Ectodermal cell (in vitro differentiated cells): Measurements from ENCODE around the gene CFAP90.

Experiments
- H3K27ac ChIP-seq: 2 replicates; pipeline ENCODE4 v1.7.0; 2013; ENCODE audit warnings: mild to moderate bottlenecking, low read depth, low read length; ENCODE audit not compliant: insufficient read depth, poor library complexity, severe bottlenecking
- H3K27me3 ChIP-seq: 2 replicates; pipeline ENCODE4 v1.7.0; 2013; ENCODE audit warnings: mild to moderate bottlenecking, low read length; ENCODE audit not compliant: insufficient read depth, control insufficient read depth, poor library complexity, severe bottlenecking
- H3K36me3 ChIP-seq: one replicate; pipeline ENCODE4 v1.7.0; 2013; ENCODE audit warnings: low read length; ENCODE audit not compliant: control insufficient read depth, insufficient read depth
- H3K4me1 ChIP-seq: one replicate; pipeline ENCODE4 v1.7.0; 2013; ENCODE audit warnings: low read length; ENCODE audit not compliant: control insufficient read depth, insufficient read depth
- H3K4me3 ChIP-seq: 2 replicates; pipeline ENCODE4 v1.7.0; 2013; ENCODE audit warnings: low read depth, low read length, control low read depth; ENCODE audit not compliant: insufficient read depth
- H3K9me3 ChIP-seq: 2 replicates; pipeline ENCODE4 v1.7.0; 2013; ENCODE audit warnings: mild to moderate bottlenecking, low read length, moderate library complexity; ENCODE audit not compliant: control insufficient read depth
- WGBS, 2 experiments: methylation state at CpG; one replicate each; pipeline ENCODE4 v1.1.7; 2013; ENCODE audit warnings: missing lambda C conversion rate in 2 of 2; 5-methylcytosine and 5-hydroxymethylcytosine counted together

Gene CFAP90

GRCh38 chr5:7851617-7852289 lies 820 bp upstream of the CFAP90 start:
- WGBS, 2 experiments: 92% methylated on average over 8 of the region's 8 CpGs
- H3K36me3 ChIP-seq: no peaks in the 10 kb centered on the region

DNA sequence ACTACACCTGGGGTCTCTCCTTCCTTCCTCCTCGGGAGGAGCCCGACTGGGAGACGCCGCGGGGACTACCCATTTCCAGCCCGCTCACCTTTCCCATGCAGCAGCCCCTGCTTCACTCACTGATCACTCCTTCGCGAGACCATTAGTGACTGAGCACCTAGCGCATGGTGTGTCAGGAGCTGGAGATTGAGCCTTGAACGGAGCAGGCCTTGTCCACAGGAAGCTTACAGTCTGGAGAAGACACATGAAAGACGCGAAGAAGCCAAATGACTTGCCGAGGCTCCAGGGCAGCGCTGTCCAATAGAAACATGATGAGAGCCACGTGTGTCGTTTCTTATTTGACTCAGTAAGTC lies 283 bp upstream of the CFAP90 start:
- no peak overlapping the region for H3K27ac ChIP-seq
- no peaks in the 10 kb centered on the region for H3K4me1 ChIP-seq
- peak overlapping the region; percentile 64 for H3K4me3 ChIP-seq
- H3K36me3 ChIP-seq: no peaks in the 10 kb centered on the region
- H3K27me3 ChIP-seq: peaks cover 20% of the 10 kb centered on the region
- 55 to 57% methylated on average over 16 of the region's 16 CpGs for WGBS, 2 experiments
- H3K9me3 ChIP-seq: no peaks in the 10 kb centered on the region

More at GRCh38 chr5:7851617-7852289, 820 bp upstream of the CFAP90 start:
- Histone ChIP-seq H3K27ac (no peak overlapping the region), H3K4me3 (no peak overlapping the region), H3K4me1 (no peaks in the 10 kb centered on the region), H3K9me3 (no peaks in the 10 kb centered on the region), H3K27me3 (peaks cover 20% of the 10 kb centered on the region)

GRCh38 chr5:7849681-7850394 lies 1.1 kb downstream of the CFAP90 start:
- 1% methylated on average over 44 of the region's 44 CpGs for WGBS, 2 experiments
- Histone ChIP-seq H3K27me3 (peaks cover 20% of the 10 kb centered on the region), H3K9me3 (no peaks in the 10 kb centered on the region), H3K4me3 (peak overlapping the region; percentile 64), H3K36me3 (no peaks in the 10 kb centered on the region), H3K4me1 (no peaks in the 10 kb centered on the region), H3K27ac (no peak overlapping the region)

- WGBS, 2 experiments: 86 to 90% methylated on average over 2 of the region's 2 CpGs
- Histone ChIP-seq H3K27me3 (peaks cover 20% of the 10 kb centered on the region), H3K4me1 (no peaks in the 10 kb centered on the region), H3K9me3 (no peaks in the 10 kb centered on the region), H3K36me3 (no peaks in the 10 kb centered on the region), H3K4me3 (no peak overlapping the region), H3K27ac (no peak overlapping the region)
Measured at GRCh38 chr5:7848296-7848695, 2.6 kb downstream of the CFAP90 start.

GRCh38 chr5:7846327-7846726 lies 4.6 kb downstream of the CFAP90 start:
- no peaks in the 10 kb centered on the region for H3K36me3 ChIP-seq
- 77 to 87% methylated on average over 3 to 5 of the region's 5 CpGs for WGBS, 2 experiments
- peaks cover 20% of the 10 kb centered on the region for H3K27me3 ChIP-seq
- H3K27ac ChIP-seq: no peak overlapping the region
- no peaks in the 10 kb centered on the region for H3K4me1 ChIP-seq
- no peak overlapping the region for H3K4me3 ChIP-seq
- no peaks in the 10 kb centered on the region for H3K9me3 ChIP-seq

DNA sequence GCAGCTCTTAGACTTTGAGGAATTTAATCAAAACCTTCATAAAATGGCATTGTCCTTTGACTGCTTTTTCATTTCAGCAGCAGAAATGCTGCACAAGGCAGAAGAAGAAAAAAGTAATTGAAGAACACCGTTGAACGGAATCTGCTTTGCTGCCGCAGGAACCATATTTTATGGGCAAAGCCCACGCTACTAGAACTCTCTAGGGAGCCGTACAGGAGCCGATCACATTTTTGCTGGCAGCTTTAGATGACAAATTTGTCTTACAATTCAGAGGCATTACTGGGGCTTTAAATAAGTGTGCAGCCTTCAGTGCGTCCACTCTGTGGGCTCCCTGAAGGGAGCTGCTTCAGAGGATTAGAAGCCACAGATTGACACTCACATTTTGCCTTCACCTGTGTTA lies 5.4 kb downstream of the CFAP90 start:
- WGBS, 2 experiments: 93% methylated on average over 7 of the region's 7 CpGs
- Histone ChIP-seq H3K4me3 (no peak overlapping the region), H3K9me3 (no peaks in the 10 kb centered on the region), H3K27ac (no peak overlapping the region), H3K36me3 (no peaks in the 10 kb centered on the region), H3K4me1 (no peaks in the 10 kb centered on the region), H3K27me3 (peaks cover 20% of the 10 kb centered on the region)

DNA sequence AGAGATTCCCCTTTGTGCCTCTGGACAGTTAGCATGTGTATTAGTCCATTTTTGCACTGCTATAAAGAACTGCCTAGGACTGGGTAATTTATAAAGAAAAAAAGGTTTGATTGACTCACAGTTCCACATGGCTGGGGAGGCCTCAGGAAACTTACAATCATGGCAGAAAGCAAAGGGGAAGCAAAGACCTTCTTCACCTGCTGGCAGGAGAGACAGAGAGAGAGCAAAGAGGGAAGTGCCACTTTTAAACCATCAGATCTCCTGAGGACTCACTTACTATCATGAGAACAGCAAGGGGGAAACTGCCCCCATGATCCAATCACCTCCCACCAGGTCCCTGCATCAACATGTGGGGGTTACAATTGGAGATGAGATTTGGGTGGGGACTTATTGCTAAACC lies 6.0 kb downstream of the CFAP90 start:
- Histone ChIP-seq H3K9me3 (no peaks in the 10 kb centered on the region), H3K27me3 (peaks cover 20% of the 10 kb centered on the region), H3K36me3 (no peaks in the 10 kb centered on the region), H3K4me1 (no peaks in the 10 kb centered on the region), H3K27ac (no peak overlapping the region), H3K4me3 (no peak overlapping the region)

DNA sequence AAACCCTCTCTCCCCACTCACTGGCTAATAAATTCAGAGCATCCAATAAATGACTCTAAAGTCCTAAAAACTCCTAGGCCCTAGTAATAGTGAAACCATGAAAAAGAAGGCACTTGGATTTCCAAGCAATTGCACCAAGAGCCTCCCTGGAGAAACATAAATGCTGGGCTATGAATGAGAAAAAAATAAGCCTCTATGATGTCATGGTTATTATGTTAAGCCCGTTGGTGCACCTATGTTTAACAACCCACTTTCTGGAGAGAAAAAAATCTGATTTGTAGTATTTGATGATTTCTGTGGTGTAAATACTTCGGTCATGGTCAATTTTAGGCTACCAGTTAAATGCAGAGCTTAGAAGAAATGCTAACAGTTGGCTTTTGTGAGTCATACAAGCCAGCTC lies 8.4 kb downstream of the CFAP90 start:
- WGBS, 2 experiments: 87 to 92% methylated on average over 2 of the region's 2 CpGs
- Histone ChIP-seq H3K4me3 (no peak overlapping the region), H3K27me3 (no peaks in the 10 kb centered on the region), H3K9me3 (no peaks in the 10 kb centered on the region), H3K36me3 (no peaks in the 10 kb centered on the region), H3K27ac (no peak overlapping the region), H3K4me1 (no peaks in the 10 kb centered on the region)

- Histone ChIP-seq H3K9me3 (no peaks in the 10 kb centered on the region), H3K4me3 (no peak overlapping the region), H3K27ac (no peak overlapping the region), H3K4me1 (no peaks in the 10 kb centered on the region), H3K36me3 (no peaks in the 10 kb centered on the region), H3K27me3 (no peaks in the 10 kb centered on the region)
- 90 to 91% methylated on average over 3 of the region's 3 CpGs for WGBS, 2 experiments
Measured at GRCh38 chr5:7837403-7837802, 13.5 kb downstream of the CFAP90 start.

DNA sequence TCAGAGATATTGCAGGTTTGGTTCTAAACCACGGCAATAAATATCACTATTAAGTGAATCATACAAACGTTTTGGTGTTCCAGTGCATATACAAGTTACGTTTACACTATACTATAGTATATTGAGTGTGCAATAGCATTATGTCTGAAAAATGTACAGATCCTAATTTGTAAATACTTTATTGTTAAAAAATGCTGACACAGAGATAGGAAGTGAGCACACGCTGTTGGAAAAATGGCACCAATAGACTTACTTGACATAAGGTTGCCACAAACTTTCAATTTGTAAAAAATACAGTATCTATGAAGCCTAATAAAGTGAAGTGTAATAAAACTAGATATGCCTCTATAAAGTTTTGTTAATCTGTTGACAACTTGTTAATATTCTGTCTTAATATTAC lies 16.0 kb downstream of the CFAP90 start:
- Histone ChIP-seq H3K4me1 (no peaks in the 10 kb centered on the region), H3K27ac (no peak overlapping the region), H3K9me3 (no peaks in the 10 kb centered on the region), H3K4me3 (no peak overlapping the region), H3K36me3 (no peaks in the 10 kb centered on the region), H3K27me3 (no peaks in the 10 kb centered on the region)
- 83 to 93% methylated on average over 3 to 4 of the region's 4 CpGs for WGBS, 2 experiments
